ENCODE results near the gene FHIT. TPM values are rescaled to one million over a fixed set of nuclear protein-coding genes. Genes with fewer than 3 reads are reported as not detected.

Gene FHIT
- total and polyA plus RNA-seq, 7 donors, result 2.4 to 10.2 (median 6.1) TPM

GRCh38 chr3:60126511-60127304 lies 1124.5 kb downstream of the FHIT start:
- Histone ChIP-seq H3K9me3 (no peaks in the 10 kb centered on the region), H3K4me1 (no peaks in the 10 kb centered on the region), H3K36me3 (no peaks in the 10 kb centered on the region), H3K27me3 (no peaks in the 10 kb centered on the region), H3K27ac (no peak overlapping the region), H3K4me3 (no peak overlapping the region)
- TF ChIP-seq CTCF (IDR thresholded peaks at IDR 0.05), result no peak
- no peak for TF ChIP-seq EP300 (IDR thresholded peaks at IDR 0.05)
- no peak for TF ChIP-seq POLR2AphosphoS5 (IDR thresholded peaks at IDR 0.05)
- no peak for TF ChIP-seq POLR2A (IDR thresholded peaks at IDR 0.05)
- DNase-seq, result no peak
- intact Hi-C loops (cut with DNase I), result no loop called here
- WGBS, 2 donors, result 96 to 97% methylated on average over 6 of the region's 6 CpGs

- Histone ChIP-seq H3K4me3 (no peak overlapping the region), H3K27ac (no peak overlapping the region), H3K36me3 (no peaks in the 10 kb centered on the region), H3K9me3 (no peaks in the 10 kb centered on the region), H3K4me1 (no peaks in the 10 kb centered on the region), H3K27me3 (no peaks in the 10 kb centered on the region)
- no peak for DNase-seq
- TF ChIP-seq EP300 (IDR thresholded peaks at IDR 0.05) (no peak), POLR2AphosphoS5 (IDR thresholded peaks at IDR 0.05) (no peak), POLR2A (IDR thresholded peaks at IDR 0.05) (no peak), CTCF (IDR thresholded peaks at IDR 0.05) (no peak)
- intact Hi-C loops (cut with DNase I), result no loop called here
- WGBS, 2 donors, result 91 to 92% methylated on average over 3 of the region's 3 CpGs
Observed at GRCh38 chr3:60125686-60126085, 1125.6 kb downstream of the FHIT start.

- DNase-seq, result no peak
- Histone ChIP-seq H3K27me3 (no peaks in the 10 kb centered on the region), H3K36me3 (no peaks in the 10 kb centered on the region), H3K4me3 (no peak overlapping the region), H3K9me3 (no peaks in the 10 kb centered on the region), H3K4me1 (no peaks in the 10 kb centered on the region), H3K27ac (no peak overlapping the region)
- TF ChIP-seq POLR2AphosphoS5 (IDR thresholded peaks at IDR 0.05), result no peak
- no peak for TF ChIP-seq CTCF (IDR thresholded peaks at IDR 0.05)
- no peak for TF ChIP-seq POLR2A (IDR thresholded peaks at IDR 0.05)
- TF ChIP-seq EP300 (IDR thresholded peaks at IDR 0.05), result no peak
- intact Hi-C loops (cut with DNase I), result no loop called here
- 92 to 93% methylated on average over 3 of the region's 3 CpGs for WGBS, 2 donors
Observed at GRCh38 chr3:60120245-60120644, 1131.0 kb downstream of the FHIT start.

- Histone ChIP-seq H3K27me3 (no peaks in the 10 kb centered on the region), H3K9me3 (no peaks in the 10 kb centered on the region), H3K4me3 (no peak overlapping the region), H3K27ac (no peak overlapping the region), H3K4me1 (no peaks in the 10 kb centered on the region), H3K36me3 (no peaks in the 10 kb centered on the region)
- 80 to 90% methylated on average over 1 of the region's 1 CpG for WGBS, 2 donors
- TF ChIP-seq CTCF (IDR thresholded peaks at IDR 0.05) (no peak), POLR2A (IDR thresholded peaks at IDR 0.05) (no peak), EP300 (IDR thresholded peaks at IDR 0.05) (no peak), POLR2AphosphoS5 (IDR thresholded peaks at IDR 0.05) (no peak)
- intact Hi-C loops (cut with DNase I), result no loop called here
- no peak for DNase-seq
Observed at GRCh38 chr3:60114191-60114590, 1137.1 kb downstream of the FHIT start.

GRCh38 chr3:60107275-60107674 lies 1144.0 kb downstream of the FHIT start:
- no peaks in the 10 kb centered on the region for H3K4me1 ChIP-seq
- 94 to 96% methylated on average over 2 of the region's 2 CpGs for WGBS, 2 donors
- TF ChIP-seq CTCF (IDR thresholded peaks at IDR 0.05) (no peak), POLR2A (IDR thresholded peaks at IDR 0.05) (no peak), POLR2AphosphoS5 (IDR thresholded peaks at IDR 0.05) (no peak), EP300 (IDR thresholded peaks at IDR 0.05) (no peak)
- H3K9me3 ChIP-seq, result no peaks in the 10 kb centered on the region
- DNase-seq, result no peak
- H3K27me3 ChIP-seq, result no peaks in the 10 kb centered on the region
- intact Hi-C loops (cut with DNase I), result no loop called here
- no peak overlapping the region for H3K4me3 ChIP-seq
- H3K36me3 ChIP-seq, result no peaks in the 10 kb centered on the region
- no peak overlapping the region for H3K27ac ChIP-seq
